ENCODE results near the gene SBNO2. TPM values are rescaled to one million over a fixed set of nuclear protein-coding genes. Genes with fewer than 3 reads are reported as not detected.

The SBNO2 gene
- total RNA-seq, 1 experiment from 2014 or later, result 123 TPM

- intact Hi-C loops (cut with micrococcal nuclease), result no loop called here
- CTCF ChIA-PET, result no interaction called here
- peaks cover 85% of the 10 kb centered on the region for H3K36me3 Mint-ChIP-seq (ENCODE audit: insufficient read depth, unreplicated experiment)
- peak; percentile 84 for DNase-seq (ENCODE audit: unreplicated experiment)
- POLR2A ChIA-PET, result interaction anchor here (0.6 to 0.8 kb wide), 2 partner anchors 20 to 36 kb away, joined by 3 read pairs; no protein-coding TSS in a partner anchor
- no peaks in the 10 kb centered on the region for H3K27me3 Mint-ChIP-seq (ENCODE audit: insufficient read depth, unreplicated experiment)
- no peak for TF ChIP-seq CTCF (IDR thresholded peaks at IDR 0.05; ENCODE audit: unreplicated experiment)
- peaks cover 8% of the 10 kb centered on the region for H3K4me1 Mint-ChIP-seq (ENCODE audit: insufficient read depth, unreplicated experiment)
- BruUV-seq (replicated peaks), result TSS peak; percentile 14
- no peaks in the 10 kb centered on the region for H3K9me3 Mint-ChIP-seq (ENCODE audit: unreplicated experiment)
- no peak overlapping the region for H3K4me3 Mint-ChIP-seq (ENCODE audit: unreplicated experiment)
- no peak overlapping the region for H3K27ac Mint-ChIP-seq (ENCODE audit: low read depth, unreplicated experiment)
Observed at GRCh38 chr19:1125601-1126467, 48.2 kb downstream of the SBNO2 start.

GRCh38 chr19:1123885-1124677 lies 50.0 kb downstream of the SBNO2 start:
- DNase-seq (ENCODE audit: unreplicated experiment), result no peak
- Mint-ChIP-seq H3K4me3 (ENCODE audit: unreplicated experiment) (no peak overlapping the region), H3K27ac (ENCODE audit: low read depth, unreplicated experiment) (no peak overlapping the region), H3K4me1 (ENCODE audit: insufficient read depth, unreplicated experiment) (peaks cover 8% of the 10 kb centered on the region), H3K27me3 (ENCODE audit: insufficient read depth, unreplicated experiment) (no peaks in the 10 kb centered on the region), H3K36me3 (ENCODE audit: insufficient read depth, unreplicated experiment) (peaks cover 86% of the 10 kb centered on the region), H3K9me3 (ENCODE audit: unreplicated experiment) (no peaks in the 10 kb centered on the region)
- TF ChIP-seq CTCF (IDR thresholded peaks at IDR 0.05; ENCODE audit: unreplicated experiment), result no peak
- CTCF ChIA-PET, result interaction anchor here (0.5 to 0.8 kb wide), 3 partner anchors 12 to 313 kb away, joined by 3 to 4 read pairs (median 3); no protein-coding TSS in a partner anchor
- POLR2A ChIA-PET, result interaction anchor here (1.4 to 1.6 kb wide), 2 partner anchors 10 to 31 kb away, joined by 4 to 7 read pairs; no protein-coding TSS in a partner anchor
- intact Hi-C loops (cut with micrococcal nuclease), result no loop called here
- no TSS peak for BruUV-seq (replicated peaks)

- Mint-ChIP-seq H3K9me3 (ENCODE audit: unreplicated experiment) (no peaks in the 10 kb centered on the region), H3K4me1 (ENCODE audit: insufficient read depth, unreplicated experiment) (peaks cover 8% of the 10 kb centered on the region), H3K27ac (ENCODE audit: low read depth, unreplicated experiment) (no peak overlapping the region), H3K36me3 (ENCODE audit: insufficient read depth, unreplicated experiment) (peaks cover 92% of the 10 kb centered on the region), H3K4me3 (ENCODE audit: unreplicated experiment) (no peak overlapping the region), H3K27me3 (ENCODE audit: insufficient read depth, unreplicated experiment) (no peaks in the 10 kb centered on the region)
- intact Hi-C loops (cut with micrococcal nuclease), result no loop called here
- no TSS peak for BruUV-seq (replicated peaks)
- DNase-seq (ENCODE audit: unreplicated experiment), result no peak
- CTCF ChIA-PET, result interaction anchor here (0.7 to 0.8 kb wide), 2 partner anchors 10 to 11 kb away, joined by 3 read pairs; no protein-coding TSS in a partner anchor
- no peak for TF ChIP-seq CTCF (IDR thresholded peaks at IDR 0.05; ENCODE audit: unreplicated experiment)
- POLR2A ChIA-PET, result interaction anchor here (1.2 to 1.6 kb wide), 2 partner anchors 32 to 87 kb away, joined by 4 read pairs; no protein-coding TSS in a partner anchor
Observed at GRCh38 chr19:1123381-1123780, 50.7 kb downstream of the SBNO2 start.

- peaks cover 5% of the 10 kb centered on the region for H3K4me1 Mint-ChIP-seq (ENCODE audit: insufficient read depth, unreplicated experiment)
- no peaks in the 10 kb centered on the region for H3K27me3 Mint-ChIP-seq (ENCODE audit: insufficient read depth, unreplicated experiment)
- H3K4me3 Mint-ChIP-seq (ENCODE audit: unreplicated experiment), result no peak overlapping the region
- intact Hi-C loops (cut with micrococcal nuclease), result no loop called here
- H3K9me3 Mint-ChIP-seq (ENCODE audit: unreplicated experiment), result no peaks in the 10 kb centered on the region
- ChIA-PET CTCF (interaction anchor here (0.7 to 0.8 kb wide), 2 partner anchors 10 to 11 kb away, joined by 3 read pairs; no protein-coding TSS in a partner anchor), POLR2A (interaction anchor here (1.2 to 1.6 kb wide), 2 partner anchors 32 to 87 kb away, joined by 4 read pairs; no protein-coding TSS in a partner anchor)
- peak; percentile 86 for DNase-seq (ENCODE audit: unreplicated experiment)
- H3K36me3 Mint-ChIP-seq (ENCODE audit: insufficient read depth, unreplicated experiment), result peaks cover 92% of the 10 kb centered on the region
- TF ChIP-seq CTCF (IDR thresholded peaks at IDR 0.05; ENCODE audit: unreplicated experiment), result no peak
- peak overlapping the region; percentile 35 for H3K27ac Mint-ChIP-seq (ENCODE audit: low read depth, unreplicated experiment)
- no TSS peak for BruUV-seq (replicated peaks)
Observed at GRCh38 chr19:1122972-1123363, 51.1 kb downstream of the SBNO2 start.

Data from MCF 10A (cell line).